Pancreas (tissue), 10 donors: ENCODE results near the gene TSPAN17. TPM values are rescaled to one million over a fixed set of nuclear protein-coding genes. Genes with fewer than 3 reads are reported as not detected.

Source experiments
- ATAC-seq, 4 donors: fragments of 200-7000 bp; cut with Tn5 transposase; one replicate each; pipeline versions ENCODE4 v1.8.0 to v1.9.1; 2020; ENCODE audit warnings: mild to moderate bottlenecking in 4 of 4, moderate library complexity in 4 of 4
- DNase-seq, 6 donors: peaks; one replicate each; pipeline ENCODE4 v3.0.0-alpha.2; 2020
- FAIRE-seq: peaks from 2 replicates; lab custom pipeline; 2012; peaks lifted over from hg19 to GRCh38; lab: Jason Lieb, UNC
- H3K27ac ChIP-seq, 4 donors: fragments of 200-600 bp; sonication (generic); 1 replicate in 3 of 4; 2 replicates in 1 of 4; pipeline versions ENCODE4 v1.5.0 to v1.8.0; 2020
- H3K27me3 ChIP-seq, 4 donors: fragments of 200-600 bp; one replicate each; pipeline ENCODE4 v1.8.0; 2021
- H3K36me3 ChIP-seq, 3 donors: fragments of 200-600 bp; sonication (generic) in 1 of 3; one replicate each; pipeline versions ENCODE4 v1.5.0 to v1.8.0; 2020 to 2021
- H3K4me1 ChIP-seq, 3 donors: fragments of 200-600 bp; one replicate each; pipeline ENCODE4 v1.8.0; 2021
- H3K4me3 ChIP-seq, 4 donors: fragments of 200-600 bp; sonication (generic) in 2 of 4; one replicate each; pipeline versions ENCODE4 v1.5.0 to v1.8.0; 2020 to 2021
- H3K9me3 ChIP-seq, 4 donors: fragments of 200-600 bp; one replicate each; pipeline ENCODE4 v1.8.0; 2021
- CTCF ChIP-seq, 4 donors: fragments of 200-600 bp; sonication (generic) in 3 of 4; IDR thresholded peaks; one replicate each; pipeline versions ENCODE4 v1.5.0 to v1.8.0; 2021; ENCODE audit warnings: antibody characterized with exemption in 4 of 4
- WGBS, 2 donors: extraction: QIAGEN DNeasy Blood & Tissue Kit; methylation state at CpG; one replicate each; pipeline ENCODE4 v1.1.7; 2013; 5-methylcytosine and 5-hydroxymethylcytosine counted together
- intact Hi-C, 3 donors: fragments of 100-400 bp; cut with DNase I; formaldehyde crosslinking; loops; one replicate each; pipeline versions ENCODE4 v1.11.1 to v1.14.2; 2022
- polyA plus RNA-seq, 2 donors: library from polyadenylated mRNA; stranded (reverse); fragments of 200-250 nt; gene quantifications; one replicate each; pipeline ENCODE4 v1.2.3, GENCODE V29; 2013
- total RNA-seq, 6 donors: library from RNA; stranded (reverse); fragmentation: NEBNext Ultra II Directional in 4 of 6; extraction: Animal tissue kit (Norgen Biotek cat#: 25700) in 4 of 6; gene quantifications; one replicate each; pipeline versions ENCODE4 v1.2.1 to v1.2.4, GENCODE V29; 2021 to 2023
- donor health status: healthy with polysubstance abuse.
- donor health status: DM: no; HTN: no; CAD: no; lungs with moderate emphysema.
- donor health status: DM: no; HTN: no; CAD: no.
- donor health status: control.
- donor health status: control.
- donor health status: Bipolar disorder and iron deficiency.
- donor health status: DM: yes; HTN: yes; CAD: no.
- donor health status: DM: no; HTN: no; CAD: no.
- donor health status: DM: no; HTN: no; CAD: no.
- donor health status: DM: yes; HTN: yes; CAD: no.

TSPAN17 gene
- total and polyA plus RNA-seq, 8 donors, result 12.4 to 30.1 (median 18.7) TPM

GRCh38 chr5:176665517-176665916 is 18.2 kb downstream of the TSPAN17 start:
- ATAC-seq (no peak), FAIRE-seq (no peak), DNase-seq (no peak)
- H3K36me3 ChIP-seq, result no peaks in the 10 kb centered on the region
- intact Hi-C loops, result loop anchor here in 2 of 3 donors (10.0 kb wide), 2 partner anchors 289 to 429 kb away; no protein-coding TSS in a partner anchor
- H3K9me3 ChIP-seq, result no peaks in the 10 kb centered on the region
- H3K27ac ChIP-seq, result no peak overlapping the region
- no peaks in the 10 kb centered on the region for H3K4me1 ChIP-seq
- no peaks in the 10 kb centered on the region for H3K27me3 ChIP-seq
- no peak overlapping the region for H3K4me3 ChIP-seq
- 70 to 74% methylated on average over 6 of the region's 6 CpGs for WGBS, 2 donors
- TF ChIP-seq CTCF (IDR thresholded peaks at IDR 0.05), result no peak

GRCh38 chr5:176667637-176668036 is 20.4 kb downstream of the TSPAN17 start:
- H3K9me3 ChIP-seq, result no peaks in the 10 kb centered on the region
- H3K36me3 ChIP-seq, result no peaks in the 10 kb centered on the region
- no peaks in the 10 kb centered on the region for H3K27me3 ChIP-seq
- WGBS, 2 donors, result 51 to 52% methylated on average over 7 of the region's 7 CpGs
- no peak overlapping the region for H3K27ac ChIP-seq
- H3K4me1 ChIP-seq, result no peaks in the 10 kb centered on the region
- no peak for TF ChIP-seq CTCF (IDR thresholded peaks at IDR 0.05)
- ATAC-seq, result no peak
- no peak overlapping the region for H3K4me3 ChIP-seq
- intact Hi-C loops, result loop anchor here in 2 of 3 donors (10.0 kb wide), 2 partner anchors 287 to 427 kb away; no protein-coding TSS in a partner anchor
- DNase-seq, result no peak
- no peak for FAIRE-seq

- H3K9me3 ChIP-seq, result no peaks in the 10 kb centered on the region
- intact Hi-C loops, result no loop called here
- no peak overlapping the region for H3K4me3 ChIP-seq
- DNase-seq (no peak), ATAC-seq (no peak), FAIRE-seq (no peak)
- no peak for TF ChIP-seq CTCF (IDR thresholded peaks at IDR 0.05)
- H3K4me1 ChIP-seq, result no peaks in the 10 kb centered on the region
- no peaks in the 10 kb centered on the region for H3K27me3 ChIP-seq
- 68 to 70% methylated on average over 8 of the region's 8 CpGs for WGBS, 2 donors
- no peak overlapping the region for H3K27ac ChIP-seq
- H3K36me3 ChIP-seq, result no peaks in the 10 kb centered on the region
Measured at GRCh38 chr5:176670449-176670848, 23.2 kb downstream of the TSPAN17 start.

GRCh38 chr5:176671399-176671798 is 24.1 kb downstream of the TSPAN17 start:
- WGBS, 2 donors, result 69 to 73% methylated on average over 4 of the region's 4 CpGs
- Histone ChIP-seq H3K27ac (no peak overlapping the region), H3K36me3 (no peaks in the 10 kb centered on the region), H3K9me3 (no peaks in the 10 kb centered on the region), H3K4me1 (no peaks in the 10 kb centered on the region), H3K27me3 (no peaks in the 10 kb centered on the region), H3K4me3 (no peak overlapping the region)
- FAIRE-seq (no peak), DNase-seq (no peak), ATAC-seq (no peak)
- TF ChIP-seq CTCF (IDR thresholded peaks at IDR 0.05), result no peak
- intact Hi-C loops, result no loop called here

GRCh38 chr5:176671890-176672747 is 24.8 kb downstream of the TSPAN17 start:
- no peak for DNase-seq
- intact Hi-C loops, result no loop called here
- H3K9me3 ChIP-seq, result no peaks in the 10 kb centered on the region
- no peak for FAIRE-seq
- no peak for TF ChIP-seq CTCF (IDR thresholded peaks at IDR 0.05)
- H3K4me3 ChIP-seq, result no peak overlapping the region
- H3K36me3 ChIP-seq, result no peaks in the 10 kb centered on the region
- WGBS, 2 donors, result 53 to 55% methylated on average over 18 of the region's 18 CpGs
- H3K4me1 ChIP-seq, result no peaks in the 10 kb centered on the region
- H3K27ac ChIP-seq, result no peak overlapping the region
- H3K27me3 ChIP-seq, result no peaks in the 10 kb centered on the region
- no peak for ATAC-seq
